HEK293 (cell line): ENCODE results near the gene NOS1AP.
A peak's percentile ranks its signal among the peaks of the same experiment; 100 is the strongest.

Source experiments
- CTCF ChIA-PET: fragments of 350-600 bp; formaldehyde crosslinking; extraction: SDS; loops from one replicate; lab custom pipeline; 2021; ENCODE audit warnings: antibody characterized with exemption; lab: Yijun Ruan, JAX
- POLR2A ChIA-PET: fragments of 300-600 bp; formaldehyde crosslinking; extraction: SDS; loops from one replicate; lab custom pipeline; 2020; ENCODE audit warnings: antibody characterized with exemption, inconsistent platforms; lab: Yijun Ruan, JAX
- H3K27ac ChIP-seq: fragments of 200-500 bp; sonication (Bioruptor generic); 2 replicates; pipeline ENCODE4 v1.5.1; 2014; ENCODE audit warnings: low read depth, low read length, control low read depth, inconsistent platforms; ENCODE audit errors: extremely low read depth
- H3K36me3 ChIP-seq, 2 experiments: fragments of 200-500 bp in 1 of 2; sonication (Bioruptor generic) in 1 of 2; 1 replicate in 1 of 2; 2 replicates in 1 of 2; pipeline ENCODE4 v1.5.1; 2014 to 2017; ENCODE audit warnings: inconsistent platforms in 2 of 2, low read length in 2 of 2; ENCODE audit not compliant: control insufficient read depth in 2 of 2, insufficient read depth in 1 of 2
- H3K4me1 ChIP-seq: fragments of 200-500 bp; sonication (Bioruptor generic); 2 replicates; pipeline ENCODE4 v1.5.1; 2014; ENCODE audit warnings: mild to moderate bottlenecking, low read length, inconsistent platforms; ENCODE audit not compliant: control insufficient read depth, insufficient read depth
- H3K4me3 ChIP-seq: 2 replicates; pipeline ENCODE4 v1.5.1; 2011; ENCODE audit warnings: low read depth, mild to moderate bottlenecking, control low read depth, low read length, moderate library complexity
- H3K9me3 ChIP-seq: fragments of 200-500 bp; sonication (Bioruptor generic); 2 replicates; pipeline ENCODE4 v1.5.1; 2014; ENCODE audit warnings: low read depth, low read length, inconsistent platforms; ENCODE audit not compliant: control insufficient read depth, insufficient read depth
- GLIS1 ChIP-seq: fragments of 450-650 bp; formaldehyde crosslinking; IDR thresholded peaks from 2 replicates; pipeline ENCODE4 v1.5.1; 2016; ENCODE audit warnings: missing biosample characterization, missing genetic modification characterization
- KLF9 ChIP-seq: fragments of 450-650 bp; formaldehyde crosslinking; IDR thresholded peaks from 2 replicates; pipeline ENCODE4 v1.5.1; 2016; ENCODE audit warnings: missing biosample characterization, missing genetic modification characterization, low read depth
- OVOL3 ChIP-seq: fragments of 450-650 bp; formaldehyde crosslinking; IDR thresholded peaks from 2 replicates; pipeline ENCODE4 v1.5.1; 2016; ENCODE audit warnings: missing biosample characterization, missing genetic modification characterization
- SCRT2 ChIP-seq: fragments of 450-650 bp; formaldehyde crosslinking; IDR thresholded peaks from 2 replicates; pipeline ENCODE4 v1.5.1; 2016; ENCODE audit warnings: missing biosample characterization, missing genetic modification characterization
- ZBTB1 ChIP-seq: fragments of 450-650 bp; formaldehyde crosslinking; IDR thresholded peaks from 2 replicates; pipeline ENCODE4 v1.5.1; 2016; ENCODE audit warnings: missing biosample characterization, missing genetic modification characterization
- ZBTB17 ChIP-seq: fragments of 450-650 bp; formaldehyde crosslinking; IDR thresholded peaks from 2 replicates; pipeline ENCODE4 v1.5.1; 2016; ENCODE audit warnings: missing biosample characterization, missing genetic modification characterization
- ZBTB48 ChIP-seq: fragments of 450-650 bp; formaldehyde crosslinking; IDR thresholded peaks from 2 replicates; pipeline ENCODE4 v1.5.1; 2016; ENCODE audit warnings: missing biosample characterization, missing genetic modification characterization
- ZBTB8A ChIP-seq: fragments of 450-650 bp; formaldehyde crosslinking; IDR thresholded peaks from 2 replicates; pipeline ENCODE4 v1.5.1; 2016; ENCODE audit warnings: missing biosample characterization, missing genetic modification characterization
- ZEB2 ChIP-seq: fragments of 450-650 bp; formaldehyde crosslinking; IDR thresholded peaks from 2 replicates; pipeline ENCODE4 v1.5.1; 2016; ENCODE audit warnings: missing biosample characterization, missing genetic modification characterization
- ZFP3 ChIP-seq: fragments of 450-650 bp; formaldehyde crosslinking; IDR thresholded peaks from 2 replicates; pipeline ENCODE4 v1.5.1; 2016; ENCODE audit warnings: low read depth, missing biosample characterization, missing genetic modification characterization
- ZNF112 ChIP-seq: fragments of 450-650 bp; formaldehyde crosslinking; IDR thresholded peaks from 2 replicates; pipeline ENCODE4 v1.5.0; 2017; ENCODE audit warnings: missing biosample characterization, missing genetic modification characterization
- ZNF146 ChIP-seq: fragments of 450-650 bp; formaldehyde crosslinking; IDR thresholded peaks from 2 replicates; pipeline ENCODE4 v1.5.1; 2016; ENCODE audit warnings: missing biosample characterization, missing genetic modification characterization
- ZNF202 ChIP-seq: fragments of 450-650 bp; formaldehyde crosslinking; IDR thresholded peaks from 2 replicates; pipeline ENCODE4 v1.5.1; 2016; ENCODE audit warnings: missing biosample characterization, missing genetic modification characterization, borderline replicate concordance
- ZNF248 ChIP-seq: fragments of 450-650 bp; formaldehyde crosslinking; IDR thresholded peaks from 2 replicates; pipeline ENCODE4 v1.5.1; 2017; ENCODE audit warnings: missing biosample characterization, missing genetic modification characterization
- ZNF274 ChIP-seq, 2 experiments: fragments of 200-500 bp in 1 of 2; fragments of 450-650 bp in 1 of 2; sonication (Bioruptor generic) in 1 of 2; formaldehyde crosslinking in 1 of 2; IDR thresholded peaks; 2 replicates each; pipeline versions ENCODE4 v1.5.1 to v1.6.1; 2014 to 2016; ENCODE audit warnings: borderline replicate concordance in 1 of 2, inconsistent platforms in 1 of 2, low read length in 1 of 2, missing biosample characterization in 1 of 2, missing genetic modification characterization in 1 of 2
- ZNF324 ChIP-seq: fragments of 450-650 bp; formaldehyde crosslinking; IDR thresholded peaks from 2 replicates; pipeline ENCODE4 v1.5.1; 2016; ENCODE audit warnings: missing biosample characterization, missing genetic modification characterization
- ZNF366 ChIP-seq: fragments of 450-650 bp; formaldehyde crosslinking; conservative IDR thresholded peaks from 2 replicates; pipeline ENCODE4 v1.5.1; 2016; ENCODE audit warnings: missing biosample characterization, missing genetic modification characterization
- ZNF510 ChIP-seq: fragments of 450-650 bp; formaldehyde crosslinking; IDR thresholded peaks from 2 replicates; pipeline ENCODE4 v1.5.1; 2018; ENCODE audit warnings: mild to moderate bottlenecking, missing genetic modification characterization, missing biosample characterization; ENCODE audit not compliant: insufficient replicate concordance
- ZNF529 ChIP-seq: fragments of 450-650 bp; formaldehyde crosslinking; IDR thresholded peaks from 2 replicates; pipeline ENCODE4 v1.5.1; 2017; ENCODE audit warnings: missing genetic modification characterization, missing biosample characterization; ENCODE audit not compliant: insufficient replicate concordance
- ZNF629 ChIP-seq: fragments of 450-650 bp; formaldehyde crosslinking; IDR thresholded peaks from 2 replicates; pipeline ENCODE4 v1.5.1; 2017; ENCODE audit warnings: missing biosample characterization, missing genetic modification characterization
- ZNF701 ChIP-seq: fragments of 450-650 bp; formaldehyde crosslinking; IDR thresholded peaks from 2 replicates; pipeline ENCODE4 v1.5.1; 2016; ENCODE audit warnings: missing biosample characterization, missing genetic modification characterization
- ZNF791 ChIP-seq: fragments of 450-650 bp; formaldehyde crosslinking; IDR thresholded peaks from 2 replicates; pipeline ENCODE4 v1.5.1; 2016; ENCODE audit warnings: missing biosample characterization, missing genetic modification characterization
- ZNF830 ChIP-seq: fragments of 450-650 bp; IDR thresholded peaks from 2 replicates; pipeline ENCODE4 v1.5.0; 2018; ENCODE audit warnings: missing biosample characterization, missing genetic modification characterization, low read depth, mild to moderate bottlenecking, moderate library complexity
- ZSCAN23 ChIP-seq: fragments of 450-650 bp; formaldehyde crosslinking; IDR thresholded peaks from 2 replicates; pipeline ENCODE4 v1.5.1; 2016; ENCODE audit warnings: missing biosample characterization, missing genetic modification characterization
- TF ChIP-seq, protein P1 (sequence below): fragments of 450-650 bp; formaldehyde crosslinking; IDR thresholded peaks from 2 replicates; pipeline ENCODE4 v1.5.1; 2017; ENCODE audit warnings: missing biosample characterization, missing genetic modification characterization
- TF ChIP-seq, protein P2 (sequence below): fragments of 450-650 bp; formaldehyde crosslinking; IDR thresholded peaks from 2 replicates; pipeline ENCODE4 v1.5.1; 2016; ENCODE audit warnings: missing biosample characterization, missing genetic modification characterization
- TF ChIP-seq, protein P3 (sequence below): IDR thresholded peaks from 2 replicates; pipeline ENCODE4 v1.6.1; 2011; ENCODE audit warnings: mild to moderate bottlenecking, low read depth, low read length, borderline replicate concordance

Gene NOS1AP

DNA sequence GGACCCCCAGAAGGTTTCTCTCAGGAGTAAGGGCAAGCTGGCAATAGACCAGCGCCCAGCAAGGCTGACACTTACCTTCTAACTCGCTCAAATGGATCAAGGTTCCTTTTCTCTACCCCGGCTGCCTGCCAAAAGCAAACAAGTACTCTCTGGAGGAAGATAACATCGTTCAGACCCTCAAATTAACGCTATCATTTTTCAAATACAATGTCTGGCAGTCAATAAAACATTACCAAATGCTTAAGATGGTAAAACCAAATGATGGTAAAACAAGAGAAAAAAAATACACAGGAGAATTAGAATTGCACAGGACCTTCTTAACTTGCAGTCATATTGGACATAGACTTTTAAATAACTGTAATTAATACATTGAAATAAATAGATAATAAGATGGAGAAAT, 159.1 kb downstream of the NOS1AP start (continued):
- TF ChIP-seq, protein P1, sequence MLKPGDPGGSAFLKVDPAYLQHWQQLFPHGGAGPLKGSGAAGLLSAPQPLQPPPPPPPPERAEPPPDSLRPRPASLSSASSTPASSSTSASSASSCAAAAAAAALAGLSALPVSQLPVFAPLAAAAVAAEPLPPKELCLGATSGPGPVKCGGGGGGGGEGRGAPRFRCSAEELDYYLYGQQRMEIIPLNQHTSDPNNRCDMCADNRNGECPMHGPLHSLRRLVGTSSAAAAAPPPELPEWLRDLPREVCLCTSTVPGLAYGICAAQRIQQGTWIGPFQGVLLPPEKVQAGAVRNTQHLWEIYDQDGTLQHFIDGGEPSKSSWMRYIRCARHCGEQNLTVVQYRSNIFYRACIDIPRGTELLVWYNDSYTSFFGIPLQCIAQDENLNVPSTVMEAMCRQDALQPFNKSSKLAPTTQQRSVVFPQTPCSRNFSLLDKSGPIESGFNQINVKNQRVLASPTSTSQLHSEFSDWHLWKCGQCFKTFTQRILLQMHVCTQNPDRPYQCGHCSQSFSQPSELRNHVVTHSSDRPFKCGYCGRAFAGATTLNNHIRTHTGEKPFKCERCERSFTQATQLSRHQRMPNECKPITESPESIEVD (tag by site-specific recombination), result peak; percentile 52
- TF ChIP-seq ZNF274 (IDR thresholded peaks at IDR 0.05; ENCODE audit: low read length), result no peak
- no peak for TF ChIP-seq ZNF274 (tag by site-specific recombination; IDR thresholded peaks at IDR 0.05; ENCODE audit: borderline replicate concordance)
- no peak for TF ChIP-seq ZNF510
- TF ChIP-seq, protein P2, sequence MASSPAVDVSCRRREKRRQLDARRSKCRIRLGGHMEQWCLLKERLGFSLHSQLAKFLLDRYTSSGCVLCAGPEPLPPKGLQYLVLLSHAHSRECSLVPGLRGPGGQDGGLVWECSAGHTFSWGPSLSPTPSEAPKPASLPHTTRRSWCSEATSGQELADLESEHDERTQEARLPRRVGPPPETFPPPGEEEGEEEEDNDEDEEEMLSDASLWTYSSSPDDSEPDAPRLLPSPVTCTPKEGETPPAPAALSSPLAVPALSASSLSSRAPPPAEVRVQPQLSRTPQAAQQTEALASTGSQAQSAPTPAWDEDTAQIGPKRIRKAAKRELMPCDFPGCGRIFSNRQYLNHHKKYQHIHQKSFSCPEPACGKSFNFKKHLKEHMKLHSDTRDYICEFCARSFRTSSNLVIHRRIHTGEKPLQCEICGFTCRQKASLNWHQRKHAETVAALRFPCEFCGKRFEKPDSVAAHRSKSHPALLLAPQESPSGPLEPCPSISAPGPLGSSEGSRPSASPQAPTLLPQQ (tag by site-specific recombination), result peak; percentile 70; the same call in 1 of the 2 replicates
- no peak for TF ChIP-seq ZEB2
- no peak for TF ChIP-seq ZSCAN23 (tag by site-specific recombination)
- 0 out of 2 replicates have a peak, but pooled peaks have one; percentile 10 for TF ChIP-seq GLIS1 (tag by site-specific recombination)
- no peak for TF ChIP-seq ZFP3 (tag by site-specific recombination)
- TF ChIP-seq ZBTB17, result peak; percentile 29; the same call in 1 of the 2 replicates
- no peak for TF ChIP-seq ZNF830 (tag by site-specific recombination)
- TF ChIP-seq ZNF324 (tag by site-specific recombination), result no peak
- TF ChIP-seq, all 188 proteins: peak for 8

DNA sequence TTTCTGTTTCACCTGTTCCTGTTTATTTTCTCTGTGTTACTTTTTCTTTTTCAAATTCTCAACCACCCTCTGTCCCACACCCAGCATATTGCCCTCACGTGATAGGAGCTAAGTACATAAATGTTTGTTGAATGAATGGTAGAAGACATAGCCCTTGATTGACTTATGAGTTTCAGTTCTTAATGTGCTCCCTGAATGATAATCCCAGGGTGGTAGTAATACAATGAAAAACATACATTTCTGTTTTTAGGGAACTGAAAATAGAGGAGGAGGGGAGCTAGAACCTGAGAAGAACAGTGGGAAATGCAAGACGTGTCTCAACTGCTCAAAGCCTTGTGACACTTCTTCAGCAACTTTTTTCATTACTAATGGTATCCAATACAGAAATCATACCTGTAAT, 160.1 kb downstream of the NOS1AP start:
- ChIA-PET CTCF (interaction anchor here (1.2 to 1.3 kb wide), 2 partner anchors 14 to 173 kb away, joined by 4 to 7 read pairs; no protein-coding TSS in a partner anchor), POLR2A (no interaction called here)
- no peak for TF ChIP-seq ZNF701
- no peak for TF ChIP-seq ZNF248 (tag by site-specific recombination)
- TF ChIP-seq ZNF112 (tag by site-specific recombination), result no peak
- TF ChIP-seq ZNF629 (tag by site-specific recombination), result no peak
- TF ChIP-seq OVOL3 (tag by site-specific recombination), result no peak
- TF ChIP-seq ZBTB8A, result no peak
- TF ChIP-seq, protein P3, sequence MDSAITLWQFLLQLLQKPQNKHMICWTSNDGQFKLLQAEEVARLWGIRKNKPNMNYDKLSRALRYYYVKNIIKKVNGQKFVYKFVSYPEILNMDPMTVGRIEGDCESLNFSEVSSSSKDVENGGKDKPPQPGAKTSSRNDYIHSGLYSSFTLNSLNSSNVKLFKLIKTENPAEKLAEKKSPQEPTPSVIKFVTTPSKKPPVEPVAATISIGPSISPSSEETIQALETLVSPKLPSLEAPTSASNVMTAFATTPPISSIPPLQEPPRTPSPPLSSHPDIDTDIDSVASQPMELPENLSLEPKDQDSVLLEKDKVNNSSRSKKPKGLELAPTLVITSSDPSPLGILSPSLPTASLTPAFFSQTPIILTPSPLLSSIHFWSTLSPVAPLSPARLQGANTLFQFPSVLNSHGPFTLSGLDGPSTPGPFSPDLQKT, result no peak
- TF ChIP-seq, protein P2 (tag by site-specific recombination), result no peak
- no peak for TF ChIP-seq ZNF791 (tag by site-specific recombination)
- no peak for TF ChIP-seq KLF9 (tag by site-specific recombination)
- TF ChIP-seq ZNF202 (tag by site-specific recombination), result no peak
- no peak for TF ChIP-seq ZNF146 (tag by site-specific recombination)
- TF ChIP-seq ZBTB48 (tag by site-specific recombination), result no peak
- TF ChIP-seq ZNF274 (IDR thresholded peaks at IDR 0.05; ENCODE audit: low read length), result no peak
- no peak for TF ChIP-seq ZNF274 (tag by site-specific recombination; IDR thresholded peaks at IDR 0.05; ENCODE audit: borderline replicate concordance)
- TF ChIP-seq ZBTB1, result no peak
- TF ChIP-seq, protein P1 (tag by site-specific recombination), result no peak
- TF ChIP-seq ZNF529 (tag by site-specific recombination), result no peak
- no peak for TF ChIP-seq ZNF366 (tag by site-specific recombination)
- no peak for TF ChIP-seq SCRT2 (tag by site-specific recombination)
- H3K27ac ChIP-seq, result no peak overlapping the region
- no peaks in the 10 kb centered on the region for H3K36me3 ChIP-seq
- H3K9me3 ChIP-seq, result no peaks in the 10 kb centered on the region
- H3K4me1 ChIP-seq, result no peaks in the 10 kb centered on the region; the same call in 1 of the 2 replicates
- no peak overlapping the region for H3K4me3 ChIP-seq
